ENCODE measurements around the gene ZWILCH.

DNA sequence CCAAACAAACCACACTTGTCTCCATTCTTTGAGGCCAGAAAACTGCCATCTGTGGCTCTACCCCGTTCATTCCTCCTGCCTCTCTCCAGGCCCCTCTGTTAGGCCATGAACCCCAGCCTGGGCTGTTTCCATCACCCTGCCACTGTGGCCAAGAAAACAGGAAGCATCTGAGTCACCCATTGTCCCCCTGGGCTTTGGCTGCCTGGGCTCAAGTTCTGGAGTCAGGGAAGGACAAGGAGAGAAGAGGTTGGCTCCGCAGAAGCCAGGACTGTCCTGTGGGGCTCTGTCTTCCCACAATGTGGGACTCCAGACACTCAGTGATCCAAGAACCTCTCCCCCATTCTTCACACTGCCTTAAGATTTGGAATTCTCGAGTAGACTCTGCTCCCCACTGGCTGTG, 75.5 kb downstream of the ZWILCH start:
- TF ChIP-seq SPI1 (IDR thresholded peaks at IDR 0.05; ENCODE audit: low read depth, low read length) (no peak), POLR2A (IDR thresholded peaks at IDR 0.05; ENCODE audit: low read depth, low read length) (no peak)
